Stomach (tissue), 4 donors: ENCODE data around the gene OR5A2.

ENCODE experiments used
- EP300 ChIP-seq: sonication (generic); formaldehyde crosslinking; IDR thresholded peaks from one replicate; pipeline ENCODE4 v1.6.1; 2017; ENCODE audit warnings: antibody characterized with exemption
- POLR2A ChIP-seq, 4 donors: fragments of 450-650 bp; IDR thresholded peaks; one replicate each; pipeline ENCODE4 v1.6.1; 2016; ENCODE audit warnings: antibody characterized with exemption in 4 of 4, control low read depth in 2 of 4, mild to moderate bottlenecking in 1 of 4, moderate library complexity in 1 of 4
- POLR2AphosphoS5 ChIP-seq, 3 donors: sonication (generic); formaldehyde crosslinking; IDR thresholded peaks; one replicate each; pipeline ENCODE4 v1.6.1; 2016; ENCODE audit warnings: antibody characterized with exemption in 3 of 3
- TF ChIP-seq, protein P1 (sequence below), 7 experiments: fragments of 450-650 bp in 4 of 7; fragments of 200-600 bp in 3 of 7; sonication (generic) in 3 of 7; IDR thresholded peaks; one replicate each; pipeline ENCODE4 v1.5.1; 2016 to 2019; ENCODE audit warnings: antibody characterized with exemption in 7 of 7, control low read depth in 2 of 7, mild to moderate bottlenecking in 1 of 7

GRCh38 chr11:59368238-59369022, 57.8 kb downstream of the OR5A2 start:
- TF ChIP-seq, protein P1, sequence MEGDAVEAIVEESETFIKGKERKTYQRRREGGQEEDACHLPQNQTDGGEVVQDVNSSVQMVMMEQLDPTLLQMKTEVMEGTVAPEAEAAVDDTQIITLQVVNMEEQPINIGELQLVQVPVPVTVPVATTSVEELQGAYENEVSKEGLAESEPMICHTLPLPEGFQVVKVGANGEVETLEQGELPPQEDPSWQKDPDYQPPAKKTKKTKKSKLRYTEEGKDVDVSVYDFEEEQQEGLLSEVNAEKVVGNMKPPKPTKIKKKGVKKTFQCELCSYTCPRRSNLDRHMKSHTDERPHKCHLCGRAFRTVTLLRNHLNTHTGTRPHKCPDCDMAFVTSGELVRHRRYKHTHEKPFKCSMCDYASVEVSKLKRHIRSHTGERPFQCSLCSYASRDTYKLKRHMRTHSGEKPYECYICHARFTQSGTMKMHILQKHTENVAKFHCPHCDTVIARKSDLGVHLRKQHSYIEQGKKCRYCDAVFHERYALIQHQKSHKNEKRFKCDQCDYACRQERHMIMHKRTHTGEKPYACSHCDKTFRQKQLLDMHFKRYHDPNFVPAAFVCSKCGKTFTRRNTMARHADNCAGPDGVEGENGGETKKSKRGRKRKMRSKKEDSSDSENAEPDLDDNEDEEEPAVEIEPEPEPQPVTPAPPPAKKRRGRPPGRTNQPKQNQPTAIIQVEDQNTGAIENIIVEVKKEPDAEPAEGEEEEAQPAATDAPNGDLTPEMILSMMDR (IDR thresholded peaks at IDR 0.05) = no peak
- TF ChIP-seq POLR2AphosphoS5 (IDR thresholded peaks at IDR 0.05) (no peak), POLR2A (IDR thresholded peaks at IDR 0.05) (no peak), EP300 (no peak)
